ENCODE data around the gene POMGNT2. TPM values are rescaled to one million over a fixed set of nuclear protein-coding genes. Genes with fewer than 3 reads are reported as not detected.

Gene POMGNT2
- total RNA-seq, 2 donors from 2014 or later: 12.7 to 14.5 TPM

DNA sequence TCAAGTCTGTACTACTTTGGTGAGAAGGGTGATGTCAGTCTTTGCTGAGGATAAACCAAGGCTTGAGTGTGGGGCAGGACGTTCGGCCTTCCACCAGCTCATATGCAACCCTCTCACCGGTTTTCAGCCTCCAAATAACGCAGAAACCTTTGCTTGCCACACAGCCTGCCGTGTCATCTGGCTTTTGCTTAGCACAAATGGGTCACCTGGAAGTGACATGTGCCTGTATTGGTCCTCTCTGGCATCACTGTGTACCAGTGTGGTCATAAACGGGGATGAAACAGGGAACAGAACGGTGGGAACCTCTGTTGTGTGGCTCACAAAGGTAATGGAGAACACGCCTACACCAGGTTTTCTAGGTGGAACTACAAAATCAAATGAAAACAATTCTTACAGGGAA, 7.1 kb downstream of the POMGNT2 start:
- 91 to 100% methylated on average over 6 to 8 of the region's 8 CpGs for WGBS, 2 experiments (ENCODE audit: insufficient coverage in 1 of 2, insufficient read length in 1 of 2)
- no peaks in the 10 kb centered on the region for H3K36me3 Mint-ChIP-seq (ENCODE audit: low read depth)
- no peaks in the 10 kb centered on the region for H3K9me3 Mint-ChIP-seq

DNA sequence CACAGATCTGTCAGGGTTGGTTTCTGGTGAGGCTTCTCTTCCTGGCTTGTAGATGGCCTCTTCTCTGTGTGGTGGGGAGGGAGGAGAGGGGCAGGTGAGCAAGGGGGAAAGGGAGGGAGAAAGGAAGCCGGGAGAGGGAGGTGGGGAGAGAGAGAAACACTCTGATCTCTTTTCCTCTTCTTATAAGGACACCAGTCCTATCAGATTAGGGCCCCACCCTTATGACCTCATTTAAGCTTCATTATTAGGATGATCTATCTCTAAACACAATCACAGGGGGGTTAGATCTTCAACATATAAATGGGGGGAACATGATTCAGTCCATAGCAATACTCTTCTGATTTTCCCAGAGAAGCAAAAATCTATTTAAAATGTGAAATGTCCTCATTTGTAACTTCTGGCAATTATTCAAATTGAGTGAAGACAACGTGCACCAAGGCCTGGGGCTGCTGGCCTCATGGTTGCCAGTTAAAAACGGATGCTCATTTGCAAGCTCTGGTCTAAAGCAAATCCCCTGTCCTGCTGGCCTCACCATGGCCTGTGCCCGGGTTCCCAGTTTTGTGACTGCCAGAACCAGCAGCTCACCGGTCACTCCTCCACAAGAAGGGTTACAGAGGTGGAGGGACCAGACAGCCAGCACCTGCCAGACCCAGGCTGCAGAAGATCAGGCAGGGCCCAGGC, 8.3 kb downstream of the POMGNT2 start:
- no peak for DNase-seq
- no peak overlapping the region for H3K27ac ChIP-seq (ENCODE audit: low read depth, low read length)
- H3K9ac ChIP-seq (ENCODE audit: extremely low read depth, low read length, poor library complexity, severe bottlenecking): no peak overlapping the region
- no peaks in the 10 kb centered on the region for H3K36me3 ChIP-seq (ENCODE audit: control insufficient read depth, insufficient read depth, low read length)
- H3K27me3 ChIP-seq (ENCODE audit: control insufficient read depth, insufficient read depth, low read length, poor library complexity, severe bottlenecking): no peaks in the 10 kb centered on the region
- no peaks in the 10 kb centered on the region for H3K36me3 Mint-ChIP-seq (ENCODE audit: low read depth)
- peaks cover 6% of the 10 kb centered on the region for H3K4me1 ChIP-seq (ENCODE audit: control insufficient read depth, insufficient read depth, low read length)
- no peak overlapping the region for H3K4me3 ChIP-seq (ENCODE audit: low read length)
- H3K4me3 Mint-ChIP-seq: no peak overlapping the region
- no peaks in the 10 kb centered on the region for H3K9me3 Mint-ChIP-seq
- H3K27ac Mint-ChIP-seq: no peak overlapping the region
- TF ChIP-seq, protein P1, sequence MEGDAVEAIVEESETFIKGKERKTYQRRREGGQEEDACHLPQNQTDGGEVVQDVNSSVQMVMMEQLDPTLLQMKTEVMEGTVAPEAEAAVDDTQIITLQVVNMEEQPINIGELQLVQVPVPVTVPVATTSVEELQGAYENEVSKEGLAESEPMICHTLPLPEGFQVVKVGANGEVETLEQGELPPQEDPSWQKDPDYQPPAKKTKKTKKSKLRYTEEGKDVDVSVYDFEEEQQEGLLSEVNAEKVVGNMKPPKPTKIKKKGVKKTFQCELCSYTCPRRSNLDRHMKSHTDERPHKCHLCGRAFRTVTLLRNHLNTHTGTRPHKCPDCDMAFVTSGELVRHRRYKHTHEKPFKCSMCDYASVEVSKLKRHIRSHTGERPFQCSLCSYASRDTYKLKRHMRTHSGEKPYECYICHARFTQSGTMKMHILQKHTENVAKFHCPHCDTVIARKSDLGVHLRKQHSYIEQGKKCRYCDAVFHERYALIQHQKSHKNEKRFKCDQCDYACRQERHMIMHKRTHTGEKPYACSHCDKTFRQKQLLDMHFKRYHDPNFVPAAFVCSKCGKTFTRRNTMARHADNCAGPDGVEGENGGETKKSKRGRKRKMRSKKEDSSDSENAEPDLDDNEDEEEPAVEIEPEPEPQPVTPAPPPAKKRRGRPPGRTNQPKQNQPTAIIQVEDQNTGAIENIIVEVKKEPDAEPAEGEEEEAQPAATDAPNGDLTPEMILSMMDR (conservative IDR thresholded peaks at IDR 0.05): no peak
- no peaks in the 10 kb centered on the region for H3K9me3 ChIP-seq (ENCODE audit: control insufficient read depth, low read length)
- 71 to 85% methylated on average over 3 to 4 of the region's 5 CpGs for WGBS, 2 experiments (ENCODE audit: insufficient coverage in 1 of 2, insufficient read length in 1 of 2)
- H3K27me3 Mint-ChIP-seq (ENCODE audit: insufficient read depth): no peaks in the 10 kb centered on the region
- peaks cover 15% of the 10 kb centered on the region for H3K4me1 Mint-ChIP-seq

More for the DNA sequence above, 7.1 kb downstream of the POMGNT2 start:
- no peak for DNase-seq
- H3K27me3 ChIP-seq (ENCODE audit: control insufficient read depth, insufficient read depth, low read length, poor library complexity, severe bottlenecking): no peaks in the 10 kb centered on the region
- TF ChIP-seq, protein P1 (conservative IDR thresholded peaks at IDR 0.05): no peak
- Mint-ChIP-seq H3K27me3 (ENCODE audit: insufficient read depth) (peaks cover 1% of the 10 kb centered on the region), H3K27ac (no peak overlapping the region), H3K4me3 (no peak overlapping the region), H3K4me1 (peaks cover 19% of the 10 kb centered on the region)
- no peak overlapping the region for H3K27ac ChIP-seq (ENCODE audit: low read depth, low read length)
- H3K4me3 ChIP-seq (ENCODE audit: low read length): no peak overlapping the region
- no peak overlapping the region for H3K9ac ChIP-seq (ENCODE audit: extremely low read depth, low read length, poor library complexity, severe bottlenecking)
- H3K4me1 ChIP-seq (ENCODE audit: control insufficient read depth, insufficient read depth, low read length): peaks cover 6% of the 10 kb centered on the region
- H3K9me3 ChIP-seq (ENCODE audit: control insufficient read depth, low read length): no peaks in the 10 kb centered on the region
- H3K36me3 ChIP-seq (ENCODE audit: control insufficient read depth, insufficient read depth, low read length): no peaks in the 10 kb centered on the region

DNA sequence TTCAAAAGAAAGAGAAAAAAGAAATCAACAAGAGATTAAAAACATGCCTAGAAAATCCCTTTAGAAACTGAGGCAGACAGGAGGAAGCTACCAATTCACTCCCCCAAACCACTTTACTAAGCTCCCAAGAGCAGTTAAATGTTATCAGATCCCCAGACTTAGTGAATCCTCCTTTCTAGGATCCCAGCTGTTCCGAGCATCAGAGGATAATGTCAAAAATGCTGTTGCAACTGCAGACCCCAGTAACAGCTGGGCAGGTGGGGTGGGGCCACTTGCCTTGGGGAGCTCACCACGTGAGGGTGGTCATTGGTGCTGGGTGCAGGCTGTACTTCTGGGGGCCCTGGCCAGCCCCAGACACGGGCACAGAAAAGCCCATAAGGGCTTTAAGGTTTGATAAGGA, 9.1 kb downstream of the POMGNT2 start:
- 80 to 82% methylated on average over 1 to 3 of the region's 3 CpGs for WGBS, 2 experiments (ENCODE audit: insufficient coverage in 1 of 2, insufficient read length in 1 of 2)
- Histone ChIP-seq H3K4me3 (ENCODE audit: low read length) (peak overlapping the region; percentile 36), H3K9ac (ENCODE audit: extremely low read depth, low read length, poor library complexity, severe bottlenecking) (no peak overlapping the region), H3K27ac (ENCODE audit: low read depth, low read length) (no peak overlapping the region), H3K9me3 (ENCODE audit: control insufficient read depth, low read length) (no peaks in the 10 kb centered on the region), H3K4me1 (ENCODE audit: control insufficient read depth, insufficient read depth, low read length) (peaks cover 6% of the 10 kb centered on the region), H3K36me3 (ENCODE audit: control insufficient read depth, insufficient read depth, low read length) (no peaks in the 10 kb centered on the region), H3K27me3 (ENCODE audit: control insufficient read depth, insufficient read depth, low read length, poor library complexity, severe bottlenecking) (no peaks in the 10 kb centered on the region)
- H3K4me1 Mint-ChIP-seq: peaks cover 15% of the 10 kb centered on the region
- H3K27me3 Mint-ChIP-seq (ENCODE audit: insufficient read depth): no peaks in the 10 kb centered on the region
- TF ChIP-seq, protein P1 (conservative IDR thresholded peaks at IDR 0.05): no peak
- H3K27ac Mint-ChIP-seq: no peak overlapping the region
- DNase-seq: no peak
- no peaks in the 10 kb centered on the region for H3K36me3 Mint-ChIP-seq (ENCODE audit: low read depth)
- no peaks in the 10 kb centered on the region for H3K9me3 Mint-ChIP-seq
- no peak overlapping the region for H3K4me3 Mint-ChIP-seq
